ENCODE results near the gene PCP4L1.

DNA sequence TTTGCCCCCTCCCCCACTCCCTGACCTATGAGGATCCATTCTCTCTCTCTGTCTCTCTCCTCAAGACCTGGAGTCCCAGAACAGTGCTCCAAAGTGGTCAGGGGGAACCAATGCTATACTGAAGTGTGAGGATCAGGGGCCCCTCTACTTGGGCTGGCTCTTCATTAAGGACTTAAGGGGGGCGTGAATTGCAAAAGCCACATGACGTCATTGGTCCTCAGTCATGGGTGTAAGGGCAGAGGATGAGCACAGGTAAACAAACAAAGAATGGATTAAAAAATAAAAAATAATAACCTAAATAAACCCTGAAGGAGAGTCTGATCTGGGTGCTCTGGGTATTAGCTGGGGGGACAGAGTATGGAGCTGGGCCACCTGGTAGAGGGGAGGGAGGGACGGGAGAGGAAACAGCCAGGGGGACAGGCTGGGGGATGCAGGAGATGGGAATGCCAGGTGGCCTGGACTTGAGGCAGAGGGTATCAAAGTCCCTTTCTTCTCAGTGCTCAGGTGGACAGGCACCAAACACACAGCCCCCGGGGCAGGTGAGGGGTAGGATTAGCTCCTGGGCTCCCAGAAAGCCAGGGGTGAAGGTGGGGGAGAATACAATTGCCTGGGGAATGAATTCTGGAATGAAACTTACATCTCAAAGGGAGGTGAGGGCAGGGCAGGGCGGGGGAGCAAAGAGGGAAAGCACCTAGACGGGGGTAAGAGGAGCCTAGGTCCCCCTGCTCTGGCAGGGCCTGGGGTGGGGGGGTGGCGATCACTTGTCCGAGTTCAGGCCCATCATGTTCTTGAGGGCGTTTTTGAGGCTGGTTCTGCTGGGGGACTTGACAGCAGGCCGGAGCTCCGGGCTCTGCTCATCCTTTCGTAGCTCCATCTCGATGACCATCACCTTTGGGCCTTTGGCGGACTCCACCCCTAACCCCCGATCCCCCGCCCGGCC is 46.7 kb downstream of the PCP4L1 start:
- TF ChIP-seq CTCF (IDR thresholded peaks at IDR 0.05; ENCODE audit: poor library complexity) (no peak), EZH2 (IDR thresholded peaks at IDR 0.05; ENCODE audit: borderline replicate concordance) (no peak), EZH2phosphoT487 (IDR thresholded peaks at IDR 0.05; ENCODE audit: low read depth, severe bottlenecking, unreplicated experiment) (no peak)

Data from hepatocyte (in vitro differentiated cells).